ENCODE results near the gene SLC4A5.

The SLC4A5 gene

GRCh38 chr2:74177696-74178095, 165.5 kb downstream of the SLC4A5 start:
- no peak for DNase-seq (ENCODE audit: low read depth)
- H3K4me3 ChIP-seq (ENCODE audit: control insufficient read depth, low read depth, low read length), result peak overlapping the region; percentile 87
- TF ChIP-seq, protein P1, sequence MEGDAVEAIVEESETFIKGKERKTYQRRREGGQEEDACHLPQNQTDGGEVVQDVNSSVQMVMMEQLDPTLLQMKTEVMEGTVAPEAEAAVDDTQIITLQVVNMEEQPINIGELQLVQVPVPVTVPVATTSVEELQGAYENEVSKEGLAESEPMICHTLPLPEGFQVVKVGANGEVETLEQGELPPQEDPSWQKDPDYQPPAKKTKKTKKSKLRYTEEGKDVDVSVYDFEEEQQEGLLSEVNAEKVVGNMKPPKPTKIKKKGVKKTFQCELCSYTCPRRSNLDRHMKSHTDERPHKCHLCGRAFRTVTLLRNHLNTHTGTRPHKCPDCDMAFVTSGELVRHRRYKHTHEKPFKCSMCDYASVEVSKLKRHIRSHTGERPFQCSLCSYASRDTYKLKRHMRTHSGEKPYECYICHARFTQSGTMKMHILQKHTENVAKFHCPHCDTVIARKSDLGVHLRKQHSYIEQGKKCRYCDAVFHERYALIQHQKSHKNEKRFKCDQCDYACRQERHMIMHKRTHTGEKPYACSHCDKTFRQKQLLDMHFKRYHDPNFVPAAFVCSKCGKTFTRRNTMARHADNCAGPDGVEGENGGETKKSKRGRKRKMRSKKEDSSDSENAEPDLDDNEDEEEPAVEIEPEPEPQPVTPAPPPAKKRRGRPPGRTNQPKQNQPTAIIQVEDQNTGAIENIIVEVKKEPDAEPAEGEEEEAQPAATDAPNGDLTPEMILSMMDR (conservative IDR thresholded peaks at IDR 0.05; ENCODE audit: control insufficient read depth, insufficient read depth, low read depth, low read length), result no peak

DNA sequence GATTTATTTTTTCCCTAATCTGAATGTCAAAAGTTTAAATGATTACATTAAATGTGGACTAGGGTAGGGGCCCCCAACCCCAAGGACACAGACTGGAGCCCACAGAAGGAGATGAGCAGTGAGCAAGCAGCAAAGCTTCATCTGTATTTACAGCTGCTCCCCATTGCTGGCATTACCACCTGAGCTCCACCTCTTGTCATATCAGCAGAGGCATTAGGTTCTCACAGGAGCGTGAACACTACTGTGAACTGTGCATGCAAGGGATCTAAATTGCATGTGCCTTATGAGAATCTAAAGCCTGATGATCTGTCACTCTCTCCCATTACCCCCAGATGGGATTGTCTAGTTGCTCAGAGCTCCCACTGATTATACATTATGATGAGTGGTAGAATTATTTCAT, 168.3 kb downstream of the SLC4A5 start:
- no peak for DNase-seq (ENCODE audit: low read depth)
- no peak overlapping the region for H3K4me3 ChIP-seq (ENCODE audit: control insufficient read depth, low read depth, low read length)
- TF ChIP-seq, protein P1 (conservative IDR thresholded peaks at IDR 0.05; ENCODE audit: control insufficient read depth, insufficient read depth, low read depth, low read length), result no peak

DNA sequence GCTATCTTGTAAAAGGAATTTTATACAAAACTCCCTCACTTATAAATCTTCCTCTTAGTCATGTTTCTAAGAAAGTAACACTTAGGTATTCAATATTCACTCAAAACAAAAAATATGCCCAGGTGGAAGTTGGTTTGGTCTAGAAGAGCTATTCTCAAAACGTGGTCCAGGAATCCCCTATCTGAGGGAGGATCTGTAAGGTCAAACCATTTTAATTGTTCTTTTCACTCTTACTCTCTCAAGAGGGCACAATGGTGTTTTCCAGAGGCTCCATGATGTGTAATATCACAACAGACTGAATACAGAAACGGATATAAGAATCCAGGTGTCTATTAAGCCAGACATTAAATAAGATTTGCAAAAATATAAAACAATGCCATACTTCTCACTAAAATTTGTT, 174.5 kb downstream of the SLC4A5 start:
- no peak overlapping the region for H3K4me3 ChIP-seq (ENCODE audit: control insufficient read depth, low read depth, low read length)

More for the DNA sequence above, 174.5 kb downstream of the SLC4A5 start:
- TF ChIP-seq, protein P1 (conservative IDR thresholded peaks at IDR 0.05; ENCODE audit: control insufficient read depth, insufficient read depth, low read depth, low read length), result no peak
- DNase-seq (ENCODE audit: low read depth), result no peak
